GM18505 (cell line): ENCODE data around the gene MEAK7.

Experiments used
- ATAC-seq: cut with Tn5 transposase; IDR thresholded peaks from one replicate; pipeline ENCODE4 v1.9.1; 2021; ENCODE audit not compliant: unreplicated experiment
- POLR2A ChIP-seq: IDR thresholded peaks from 4 replicates; pipeline ENCODE4 v1.6.1; 2011; ENCODE audit warnings: borderline replicate concordance; ENCODE audit not compliant: insufficient read depth, insufficient read length; ENCODE audit errors: extremely low read depth

Gene MEAK7

DNA sequence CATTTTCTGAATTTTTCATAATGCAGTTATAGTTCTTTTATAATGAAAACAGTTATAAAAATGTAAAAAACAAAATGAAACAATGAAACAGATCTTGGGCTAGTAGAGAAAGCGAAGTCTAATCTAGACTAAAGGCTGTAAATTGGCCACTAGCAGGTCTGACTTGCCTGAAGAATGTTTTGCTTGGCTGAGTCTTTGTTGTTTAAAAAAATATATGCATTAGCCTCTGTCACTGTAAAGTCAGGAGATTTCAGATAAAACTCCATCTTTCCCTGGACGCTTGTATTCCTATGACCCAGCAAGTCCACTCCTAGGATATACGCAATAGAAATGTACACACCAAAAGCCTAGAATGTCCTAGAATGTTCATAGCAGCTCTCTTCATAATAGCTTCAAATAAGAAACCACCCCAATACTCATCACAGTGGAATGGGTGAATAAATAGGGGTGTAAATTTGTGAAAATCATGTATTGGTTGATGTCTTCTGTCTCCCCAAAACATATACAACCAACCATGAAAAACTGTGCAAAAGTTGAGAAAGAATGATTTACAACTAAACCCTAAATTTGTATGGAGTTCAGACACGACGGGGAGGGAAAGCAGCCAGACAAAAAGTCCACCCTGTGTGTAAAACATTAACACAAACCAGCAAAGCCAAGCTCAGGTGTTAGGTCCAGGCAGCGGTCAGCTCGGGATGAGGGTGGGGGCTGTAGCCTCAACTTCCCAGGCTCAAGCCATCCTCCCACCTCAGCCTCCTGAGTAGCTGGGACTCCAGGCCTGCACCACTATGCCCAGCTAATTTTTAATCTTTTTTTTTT lies 37.7 kb upstream of the MEAK7 start:
- no peak for ATAC-seq

DNA sequence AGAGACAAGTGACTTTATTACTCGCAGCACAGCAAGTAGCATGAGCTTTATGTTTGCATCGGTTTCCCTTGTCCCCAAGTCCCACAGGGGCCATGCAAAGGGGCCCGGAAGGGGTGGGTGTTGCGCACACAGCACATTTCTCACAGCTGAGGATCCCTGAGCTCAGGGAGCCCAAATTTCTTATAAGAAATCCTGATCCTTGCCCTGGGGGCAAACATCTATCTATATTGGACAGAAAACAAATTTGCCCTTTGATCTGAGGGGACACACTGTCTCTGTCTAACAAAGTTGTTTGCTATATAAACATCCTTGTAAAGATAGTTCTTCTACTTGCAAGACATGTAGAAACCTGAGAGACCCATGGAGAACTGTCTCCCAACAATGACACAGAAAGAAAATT lies 35.7 kb upstream of the MEAK7 start:
- no peak for ATAC-seq
- no peak for TF ChIP-seq POLR2A

More for the DNA sequence above, 37.7 kb upstream of the MEAK7 start:
- TF ChIP-seq POLR2A, result no peak

DNA sequence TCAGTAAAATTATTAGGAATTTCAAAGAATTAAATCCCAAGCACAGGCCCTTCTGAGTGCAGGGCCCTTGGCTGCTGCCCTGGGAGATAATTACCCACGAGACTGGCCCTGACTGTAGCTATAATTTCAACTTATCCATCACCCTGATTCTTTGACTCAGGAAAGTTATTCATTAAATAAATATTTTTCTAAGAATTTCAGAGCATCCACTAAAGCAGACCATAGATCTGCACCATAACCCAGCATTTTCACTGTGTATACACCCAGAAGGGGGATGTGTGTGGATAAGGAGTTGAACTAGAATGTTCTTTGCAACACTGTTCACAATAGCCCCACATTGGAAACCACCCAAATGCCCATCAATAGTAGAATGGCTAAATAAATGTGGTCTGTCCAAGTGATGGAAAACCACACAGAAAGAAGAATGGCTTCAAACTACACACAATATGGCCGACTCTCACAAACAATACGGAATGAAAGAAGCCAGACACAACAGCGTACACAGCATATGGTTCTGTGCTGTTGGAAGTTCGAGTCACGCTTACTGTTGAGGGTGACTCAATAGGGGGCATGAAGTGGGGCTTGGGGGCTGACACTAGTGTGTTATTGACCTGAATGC lies 33.9 kb upstream of the MEAK7 start:
- ATAC-seq, result no peak
- TF ChIP-seq POLR2A, result no peak

DNA sequence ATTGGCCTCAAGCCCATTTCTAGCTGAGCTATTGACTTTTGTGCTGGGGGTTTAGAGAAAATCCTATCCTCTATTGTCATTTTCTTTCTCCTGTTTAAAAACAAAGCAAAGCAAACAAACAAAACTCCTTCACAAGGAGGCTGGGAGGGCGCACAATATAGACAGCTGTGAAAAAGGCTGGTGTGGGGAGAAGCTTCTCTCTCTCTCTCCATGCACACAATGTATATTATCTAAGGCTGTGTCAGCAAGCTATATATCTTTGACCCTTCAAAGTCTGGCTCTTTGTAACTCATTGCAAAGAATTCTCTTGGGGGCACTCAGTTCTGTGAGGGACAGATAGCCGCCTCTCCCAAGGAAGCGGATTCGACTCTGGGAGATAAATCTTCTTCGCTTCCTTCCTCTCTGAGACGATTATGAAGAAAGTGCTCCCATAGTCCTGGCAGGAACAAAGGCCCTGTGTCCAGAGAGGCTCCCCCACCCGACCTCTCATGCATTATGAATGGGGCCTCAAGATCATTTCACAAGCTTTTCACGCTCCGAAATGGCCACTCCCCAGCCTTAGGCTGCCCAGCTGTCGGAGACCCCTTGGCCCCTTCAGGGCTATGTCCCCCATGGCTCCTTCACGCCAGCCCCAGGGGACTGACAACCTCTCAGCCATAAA lies 33.2 kb upstream of the MEAK7 start:
- no peak for TF ChIP-seq POLR2A
- ATAC-seq, result no peak

DNA sequence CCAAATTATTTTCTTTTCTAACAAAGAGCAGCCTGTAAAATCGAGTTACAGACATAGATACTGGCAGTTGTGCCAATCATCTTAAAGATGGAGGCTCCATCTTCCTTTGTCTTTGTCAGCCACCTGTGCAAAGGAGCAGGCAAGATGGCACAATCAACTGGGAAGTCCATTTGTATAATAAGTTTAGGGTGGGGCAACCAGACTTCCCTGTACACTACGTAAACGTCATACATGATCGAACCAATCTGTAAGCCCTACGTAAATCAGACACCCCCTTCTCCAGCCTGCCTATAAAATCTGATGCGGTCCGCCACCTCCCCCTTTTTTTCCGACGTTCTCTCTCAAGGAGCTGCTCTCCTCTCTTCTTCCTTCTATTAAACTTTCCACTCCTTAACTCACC lies 31.4 kb upstream of the MEAK7 start:
- no peak for TF ChIP-seq POLR2A
- no peak for ATAC-seq

DNA sequence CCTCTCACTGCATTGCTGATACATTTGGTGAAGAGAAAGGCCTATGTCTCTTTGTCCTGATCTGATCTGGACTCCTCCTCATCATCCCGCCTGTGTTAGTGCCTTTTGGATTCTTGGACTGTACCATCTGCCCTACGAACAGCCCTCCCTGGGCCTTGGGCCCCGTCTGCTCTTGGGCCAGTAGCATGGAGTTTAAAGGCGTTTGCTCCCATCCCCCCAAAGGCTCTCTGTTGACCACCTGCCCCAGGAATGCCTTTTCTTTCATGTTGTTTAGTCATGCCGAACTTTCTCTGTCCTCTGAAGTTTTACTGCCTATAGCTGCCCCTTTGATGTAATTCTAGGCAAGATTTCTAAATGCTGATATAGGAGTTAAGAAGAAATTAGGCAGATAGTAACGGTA lies 30.9 kb upstream of the MEAK7 start:
- ATAC-seq, result no peak
- TF ChIP-seq POLR2A, result no peak

DNA sequence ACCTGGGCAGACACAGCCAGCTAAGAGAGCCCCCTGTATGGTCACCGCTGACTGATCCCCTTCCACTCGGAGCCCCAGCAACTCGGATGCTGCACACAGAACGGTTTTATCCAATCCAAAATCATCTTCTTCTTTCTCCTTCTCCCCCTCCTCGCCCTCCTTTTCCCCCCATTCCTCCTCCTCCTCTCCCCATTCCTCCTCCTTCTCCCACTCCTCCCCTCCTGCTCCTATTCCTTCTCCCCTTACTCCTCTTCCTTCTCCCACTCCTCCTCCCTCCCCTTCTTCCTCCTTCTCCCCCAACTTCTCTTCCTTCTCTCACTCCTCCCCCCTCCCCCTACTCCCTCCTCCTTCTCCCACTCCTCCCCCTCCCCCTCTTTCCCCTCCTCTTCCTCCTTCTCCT lies 30.4 kb upstream of the MEAK7 start:
- TF ChIP-seq POLR2A, result no peak
- no peak for ATAC-seq

DNA sequence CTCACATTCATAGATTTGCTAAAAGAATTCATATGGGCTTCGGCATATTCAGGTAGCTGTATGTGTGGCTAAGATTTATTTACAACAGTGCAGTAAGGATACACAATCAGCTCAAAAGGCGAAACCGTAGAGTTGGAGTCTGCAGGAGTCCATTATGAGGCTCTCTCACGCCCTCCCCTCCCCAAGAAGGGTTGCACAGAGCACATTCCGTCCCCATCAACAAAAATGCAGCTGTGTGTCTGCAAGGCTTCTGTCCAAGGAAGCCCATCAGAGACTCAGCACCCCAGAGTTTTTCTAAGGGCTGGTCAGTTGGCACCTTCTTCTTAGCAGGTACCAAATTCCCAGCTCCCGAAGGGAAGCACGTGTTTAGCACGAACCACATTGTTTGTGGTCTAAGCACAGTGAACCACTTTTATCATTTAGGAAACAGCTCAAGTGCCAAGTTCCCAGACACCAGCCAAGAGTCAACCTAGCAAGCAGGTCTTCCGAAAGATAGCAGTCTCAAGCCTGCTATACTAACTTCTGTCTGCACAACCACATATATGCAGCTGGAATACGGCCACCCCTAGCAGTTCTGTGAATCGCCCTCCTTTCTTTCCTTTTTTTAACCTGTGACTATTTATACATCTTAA lies 28.5 kb upstream of the MEAK7 start:
- TF ChIP-seq POLR2A, result no peak
- ATAC-seq, result no peak

DNA sequence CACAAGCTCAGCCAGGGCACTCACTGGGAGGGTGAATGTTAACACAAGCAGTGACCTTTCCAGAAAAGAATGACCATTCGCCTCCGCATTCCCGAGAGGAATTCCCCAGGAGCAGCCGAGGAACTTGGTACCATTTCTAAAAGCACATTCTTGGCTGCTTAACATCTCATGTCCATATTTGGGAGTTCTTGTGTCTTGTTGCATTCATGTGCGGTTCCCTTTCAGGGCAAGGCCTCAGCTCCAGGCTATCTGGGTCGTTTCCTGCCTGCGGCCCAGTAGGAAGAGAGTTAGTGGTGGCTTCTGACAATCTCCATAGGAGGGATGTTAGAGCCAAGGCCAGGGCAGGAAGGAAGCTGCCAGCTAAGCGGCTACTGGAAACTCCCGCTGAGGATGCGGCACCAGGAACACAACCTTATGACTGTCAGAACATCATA lies 27.8 kb upstream of the MEAK7 start:
- no peak for ATAC-seq
- TF ChIP-seq POLR2A, result no peak

DNA sequence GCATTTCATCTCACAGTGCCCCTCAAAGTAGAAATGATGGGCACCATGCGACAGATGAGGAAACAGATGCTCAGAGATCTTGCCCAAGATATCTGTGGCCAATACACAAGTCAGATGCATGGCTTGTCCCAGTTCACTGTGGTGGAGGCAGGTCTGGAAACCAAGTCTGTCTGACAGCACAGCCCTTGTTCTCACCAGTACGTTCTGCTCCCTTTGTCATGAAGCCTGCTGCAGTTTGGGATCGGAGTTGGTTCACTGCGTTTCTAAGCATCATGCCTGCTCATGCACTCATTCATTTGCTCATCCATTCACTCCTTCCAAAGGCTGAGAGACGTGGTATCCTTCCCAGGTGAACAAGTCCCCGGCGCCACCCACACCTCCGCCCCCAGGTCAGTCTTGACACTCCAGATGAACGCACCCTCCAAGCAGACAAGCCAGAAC lies 27.2 kb upstream of the MEAK7 start:
- no peak for TF ChIP-seq POLR2A
- ATAC-seq, result no peak

DNA sequence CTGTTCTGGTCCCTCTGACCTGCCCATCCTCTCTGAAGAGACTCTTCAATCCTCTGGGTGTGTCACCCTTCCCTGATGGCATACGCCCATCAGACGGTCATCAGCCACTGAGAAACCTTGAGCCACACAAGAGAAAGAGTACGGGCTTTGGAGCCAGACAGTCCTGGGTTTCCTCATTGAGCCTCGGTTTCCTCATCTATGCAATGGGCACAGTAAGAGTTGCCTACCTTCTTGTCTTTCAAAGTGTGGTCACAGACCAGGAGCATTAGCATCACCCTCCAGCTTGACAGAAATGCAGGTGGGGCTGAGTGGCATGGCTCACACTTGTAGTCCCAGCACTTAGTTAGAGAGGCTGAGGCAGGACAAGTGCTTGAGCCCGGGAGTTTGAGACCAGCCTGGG lies 26.1 kb upstream of the MEAK7 start:
- no peak for ATAC-seq
- no peak for TF ChIP-seq POLR2A

DNA sequence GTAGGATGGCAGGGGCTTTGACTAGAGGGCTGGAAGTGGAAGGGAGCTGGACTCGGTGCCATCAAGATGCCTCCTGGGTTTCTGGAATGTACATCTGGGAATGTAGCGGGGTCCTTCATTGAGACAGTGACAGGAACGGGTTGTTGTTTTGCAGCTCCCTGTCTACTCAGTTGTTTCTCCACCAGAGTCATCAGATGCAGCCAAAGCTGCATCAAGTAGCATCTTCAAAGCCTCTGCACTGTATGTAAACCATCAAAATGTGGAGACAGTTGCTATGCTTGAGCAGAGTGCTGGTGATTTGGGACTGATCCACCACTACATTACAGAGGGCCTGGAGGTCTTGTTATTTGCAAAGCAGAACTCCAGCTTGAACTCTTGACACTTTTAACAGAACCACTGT lies 25.1 kb upstream of the MEAK7 start:
- TF ChIP-seq POLR2A, result no peak
- no peak for ATAC-seq

DNA sequence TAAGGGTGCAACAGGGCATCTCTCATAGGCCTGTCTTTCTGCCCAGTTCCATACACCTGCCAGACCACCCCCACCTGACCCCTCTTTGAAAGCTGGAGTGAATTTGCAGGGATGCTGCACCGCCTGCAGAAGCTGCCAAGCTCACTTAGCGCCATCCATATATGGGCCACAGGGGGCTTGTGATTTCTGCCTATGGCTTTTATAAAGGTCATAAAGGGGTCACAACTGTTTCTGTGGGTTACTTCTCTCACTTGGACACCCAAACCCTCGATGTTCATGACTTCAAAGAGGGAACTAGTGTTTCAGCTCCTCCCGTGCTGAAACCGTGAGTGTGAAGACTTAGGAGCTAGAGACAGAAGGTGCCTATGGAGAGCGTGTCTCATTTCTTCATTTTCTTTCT lies 23.9 kb upstream of the MEAK7 start:
- ATAC-seq, result no peak
- TF ChIP-seq POLR2A, result no peak
